ENCODE data around the gene PKNOX2.

The PKNOX2 gene

DNA sequence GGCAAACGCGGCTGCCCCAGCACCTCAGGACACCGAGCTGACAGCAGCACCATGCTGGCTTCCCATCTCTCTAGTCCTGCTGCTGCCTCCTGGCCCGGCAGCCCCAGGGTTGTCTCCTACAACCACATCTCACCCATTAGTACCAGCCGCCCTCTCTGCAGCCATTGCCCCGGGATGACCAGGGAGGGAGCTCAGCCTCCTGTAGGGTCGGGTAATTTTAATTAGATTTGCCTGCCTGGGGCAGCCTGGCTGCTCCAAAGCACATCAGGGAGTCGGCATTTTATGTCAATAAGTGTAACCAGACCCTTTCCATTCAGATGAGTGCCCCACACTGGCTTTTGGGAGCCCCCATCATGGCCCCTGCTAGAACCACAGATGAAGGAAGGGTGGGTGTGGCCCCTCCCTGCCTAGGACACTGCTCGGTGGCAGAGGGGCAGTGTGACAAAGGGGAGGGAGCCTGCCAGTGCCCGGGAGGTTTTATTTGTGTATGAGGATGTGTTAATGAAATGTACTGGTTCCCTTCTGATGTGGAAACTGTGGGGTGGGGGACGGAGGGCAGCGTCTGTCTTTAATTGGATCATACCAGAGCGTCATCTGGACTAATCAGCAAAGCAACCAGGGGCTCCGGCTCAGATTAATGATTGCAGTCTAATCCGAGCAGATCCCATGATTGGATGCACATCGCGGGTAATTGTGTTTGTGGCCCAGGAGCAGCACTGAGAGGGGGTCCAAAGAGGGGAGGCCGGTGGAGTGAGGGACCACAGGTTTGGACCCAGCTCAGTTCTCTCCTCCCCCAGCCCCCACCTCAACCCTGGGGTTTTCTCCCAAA lies 206.2 kb downstream of the PKNOX2 start:
- TF ChIP-seq CTCF (IDR thresholded peaks at IDR 0.05; ENCODE audit: borderline replicate concordance, extremely low read depth, low read length, poor library complexity, severe bottlenecking) (no peak), EZH2 (IDR thresholded peaks at IDR 0.05; ENCODE audit: borderline replicate concordance, low read depth, low read length, severe bottlenecking) (no peak)
- H3K4me3 ChIP-seq (ENCODE audit: low read depth in 1 of 2, low read length in 2 of 2), result no peak overlapping the region
- no peaks in the 10 kb centered on the region for H3K4me1 ChIP-seq (ENCODE audit: insufficient read depth, low read length)
- ATAC-seq (ENCODE audit: insufficient read depth, low read depth) (no peak), DNase-seq (no peak)
- H3K36me3 ChIP-seq (ENCODE audit: insufficient read depth, low read length), result no peaks in the 10 kb centered on the region
- no peak overlapping the region for H3K4me2 ChIP-seq (ENCODE audit: insufficient read depth, low read length)
- no peak overlapping the region for H3K27ac ChIP-seq (ENCODE audit: low read length)
- H4K20me1 ChIP-seq (ENCODE audit: insufficient read depth, low read length), result no peaks in the 10 kb centered on the region
- peaks cover 42% of the 10 kb centered on the region for H3K27me3 ChIP-seq (ENCODE audit: insufficient read depth, low read length, poor library complexity)
- H3K9ac ChIP-seq (ENCODE audit: low read depth, low read length), result no peak overlapping the region
- no peaks in the 10 kb centered on the region for H3K79me2 ChIP-seq (ENCODE audit: insufficient read depth, low read length)
- no peak overlapping the region for H2AFZ ChIP-seq (ENCODE audit: low read depth, low read length)
- H3K9me3 ChIP-seq (ENCODE audit: insufficient read depth, low read length, severe bottlenecking), result no peaks in the 10 kb centered on the region

DNA sequence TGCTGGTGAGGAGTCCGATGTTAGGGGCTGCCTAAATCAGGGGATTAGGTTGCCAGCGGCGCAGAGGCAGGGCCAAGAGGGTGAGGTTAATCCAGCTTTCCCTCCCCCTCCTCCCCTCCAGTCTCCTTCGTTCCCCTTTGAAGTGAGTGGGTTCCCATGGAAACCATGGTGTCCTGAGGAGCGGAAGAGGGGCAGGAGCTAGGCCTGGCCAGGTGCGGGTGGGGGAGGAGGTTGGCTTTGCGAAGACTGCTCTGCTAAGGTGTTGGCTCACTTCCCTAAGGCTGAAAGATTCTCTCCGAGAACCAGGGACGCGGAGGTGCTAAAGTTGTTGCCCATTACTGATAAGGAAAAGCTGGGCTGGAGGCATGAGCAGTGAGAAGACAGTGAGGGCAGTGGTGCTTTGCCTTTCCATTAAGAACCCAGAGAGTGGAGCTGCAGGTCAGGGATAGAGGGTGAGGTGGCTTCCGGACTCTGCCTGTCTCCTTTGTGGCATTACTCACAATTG lies 206.9 kb downstream of the PKNOX2 start:
- Histone ChIP-seq H4K20me1 (ENCODE audit: insufficient read depth, low read length) (no peaks in the 10 kb centered on the region), H3K79me2 (ENCODE audit: insufficient read depth, low read length) (no peaks in the 10 kb centered on the region), H3K27me3 (ENCODE audit: insufficient read depth, low read length, poor library complexity) (peaks cover 43% of the 10 kb centered on the region), H3K4me2 (ENCODE audit: insufficient read depth, low read length) (no peak overlapping the region), H3K27ac (ENCODE audit: low read length) (no peak overlapping the region), H3K4me1 (ENCODE audit: insufficient read depth, low read length) (no peaks in the 10 kb centered on the region), H3K4me3 (ENCODE audit: low read depth in 1 of 2, low read length in 2 of 2) (no peak overlapping the region), H3K9ac (ENCODE audit: low read depth, low read length) (no peak overlapping the region), H2AFZ (ENCODE audit: low read depth, low read length) (no peak overlapping the region), H3K9me3 (ENCODE audit: insufficient read depth, low read length, severe bottlenecking) (no peaks in the 10 kb centered on the region), H3K36me3 (ENCODE audit: insufficient read depth, low read length) (no peaks in the 10 kb centered on the region)
- DNase-seq, result no peak
- no peak for ATAC-seq (ENCODE audit: insufficient read depth, low read depth)
- TF ChIP-seq CTCF (IDR thresholded peaks at IDR 0.05; ENCODE audit: borderline replicate concordance, extremely low read depth, low read length, poor library complexity, severe bottlenecking), result no peak
- TF ChIP-seq EZH2 (IDR thresholded peaks at IDR 0.05; ENCODE audit: borderline replicate concordance, low read depth, low read length, severe bottlenecking), result no peak

DNA sequence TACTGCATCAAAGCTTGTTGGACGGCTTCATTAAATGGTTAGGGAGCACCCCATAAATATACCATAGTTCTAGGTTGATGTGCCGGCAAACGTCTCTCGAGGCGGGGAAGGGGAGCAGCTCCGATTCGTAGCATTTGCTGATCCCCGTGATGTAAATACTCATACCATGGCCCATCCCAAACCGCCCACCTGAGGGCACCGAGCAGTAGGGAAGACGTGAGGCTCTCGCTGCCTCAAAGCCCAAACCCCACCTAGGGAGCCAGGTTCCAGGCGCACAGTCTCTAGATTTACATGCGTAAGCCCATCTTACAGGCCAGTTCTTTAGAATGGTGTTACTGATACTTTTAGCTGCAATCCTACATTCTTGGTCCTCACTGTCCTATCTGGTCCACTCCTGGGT lies 207.5 kb downstream of the PKNOX2 start:
- H3K4me2 ChIP-seq (ENCODE audit: insufficient read depth, low read length), result no peak overlapping the region
- no peaks in the 10 kb centered on the region for H4K20me1 ChIP-seq (ENCODE audit: insufficient read depth, low read length)
- no peaks in the 10 kb centered on the region for H3K36me3 ChIP-seq (ENCODE audit: insufficient read depth, low read length)
- H3K79me2 ChIP-seq (ENCODE audit: insufficient read depth, low read length), result no peaks in the 10 kb centered on the region
- H3K4me1 ChIP-seq (ENCODE audit: insufficient read depth, low read length), result no peaks in the 10 kb centered on the region
- H3K27me3 ChIP-seq (ENCODE audit: insufficient read depth, low read length, poor library complexity), result peaks cover 41% of the 10 kb centered on the region
- H3K9me3 ChIP-seq (ENCODE audit: insufficient read depth, low read length, severe bottlenecking), result no peaks in the 10 kb centered on the region
- no peak for DNase-seq
- ATAC-seq (ENCODE audit: insufficient read depth, low read depth), result no peak
- H2AFZ ChIP-seq (ENCODE audit: low read depth, low read length), result no peak overlapping the region
- no peak overlapping the region for H3K9ac ChIP-seq (ENCODE audit: low read depth, low read length)
- TF ChIP-seq CTCF (IDR thresholded peaks at IDR 0.05; ENCODE audit: borderline replicate concordance, extremely low read depth, low read length, poor library complexity, severe bottlenecking) (no peak), EZH2 (IDR thresholded peaks at IDR 0.05; ENCODE audit: borderline replicate concordance, low read depth, low read length, severe bottlenecking) (no peak)
- no peak overlapping the region for H3K4me3 ChIP-seq (ENCODE audit: low read depth in 1 of 2, low read length in 2 of 2)
- H3K27ac ChIP-seq (ENCODE audit: low read length), result no peak overlapping the region
